ENCODE data around the gene HELZ. TPM values are rescaled to one million over a fixed set of nuclear protein-coding genes. Genes with fewer than 3 reads are reported as not detected.

The HELZ gene
- total RNA-seq, 4 donors from 2014 or later, result 24.4 to 42.4 (median 26.3) TPM

GRCh38 chr17:67177732-67178131 is 67.3 kb downstream of the HELZ start:
- no peak overlapping the region for H3K4me3 ChIP-seq (ENCODE audit: low read depth, poor library complexity, severe bottlenecking)
- no peak for DNase-seq (ENCODE audit: low spot score in 2 of 2)
- no peak for TF ChIP-seq CTCF (IDR thresholded peaks at IDR 0.05)
- no peak for TF ChIP-seq POLR2A (IDR thresholded peaks at IDR 0.05)
- intact Hi-C loops (cut with DNase I; ENCODE audit: low total_unique reads), result no loop called here

- intact Hi-C loops (cut with DNase I; ENCODE audit: low total_unique reads), result no loop called here
- WGBS, 2 donors, result 98% methylated on average over 5 of the region's 5 CpGs
- no peak for DNase-seq (ENCODE audit: low spot score in 2 of 2)
- H3K4me3 ChIP-seq (ENCODE audit: low read depth, poor library complexity, severe bottlenecking), result no peak overlapping the region
- TF ChIP-seq CTCF (IDR thresholded peaks at IDR 0.05) (no peak), POLR2A (IDR thresholded peaks at IDR 0.05) (no peak)
These were observed 70.8 kb downstream of the HELZ start for GRCh38 chr17:67174190-67174589.

- intact Hi-C loops (cut with DNase I; ENCODE audit: low total_unique reads), result no loop called here
- 94% methylated on average over 4 of the region's 4 CpGs for WGBS, 2 donors
- DNase-seq (ENCODE audit: low spot score in 2 of 2), result no peak
- no peak overlapping the region for H3K4me3 ChIP-seq (ENCODE audit: low read depth, poor library complexity, severe bottlenecking)
- TF ChIP-seq POLR2A (IDR thresholded peaks at IDR 0.05) (no peak), CTCF (IDR thresholded peaks at IDR 0.05) (no peak)
These were observed 73.4 kb downstream of the HELZ start for GRCh38 chr17:67171560-67171959.

- no peak overlapping the region for H3K4me3 ChIP-seq (ENCODE audit: low read depth, poor library complexity, severe bottlenecking)
- no peak for DNase-seq (ENCODE audit: low spot score in 2 of 2)
- WGBS, 2 donors, result 94 to 95% methylated on average over 4 of the region's 4 CpGs
- intact Hi-C loops (cut with DNase I; ENCODE audit: low total_unique reads), result no loop called here
- TF ChIP-seq CTCF (IDR thresholded peaks at IDR 0.05) (no peak), POLR2A (IDR thresholded peaks at IDR 0.05) (no peak)
These were observed 76.5 kb downstream of the HELZ start for GRCh38 chr17:67168496-67168895.

GRCh38 chr17:67165201-67165600 is 79.8 kb downstream of the HELZ start:
- TF ChIP-seq CTCF (IDR thresholded peaks at IDR 0.05) (no peak), POLR2A (IDR thresholded peaks at IDR 0.05) (no peak)
- WGBS, 2 donors, result 79 to 85% methylated on average over 6 of the region's 6 CpGs
- intact Hi-C loops (cut with DNase I; ENCODE audit: low total_unique reads), result no loop called here
- DNase-seq (ENCODE audit: low spot score in 2 of 2), result peak in 1 of 2 donors; percentile 34
- no peak overlapping the region for H3K4me3 ChIP-seq (ENCODE audit: low read depth, poor library complexity, severe bottlenecking)

GRCh38 chr17:67164302-67164701 is 80.7 kb downstream of the HELZ start:
- intact Hi-C loops (cut with DNase I; ENCODE audit: low total_unique reads), result no loop called here
- TF ChIP-seq CTCF (IDR thresholded peaks at IDR 0.05) (no peak), POLR2A (IDR thresholded peaks at IDR 0.05) (no peak)
- H3K4me3 ChIP-seq (ENCODE audit: low read depth, poor library complexity, severe bottlenecking), result no peak overlapping the region
- no peak for DNase-seq (ENCODE audit: low spot score in 2 of 2)
- WGBS, 2 donors, result 80 to 81% methylated on average over 2 of the region's 2 CpGs

Data from lower leg skin (tissue), 4 donors.